ENCODE results near the gene CYB561D2.

DNA sequence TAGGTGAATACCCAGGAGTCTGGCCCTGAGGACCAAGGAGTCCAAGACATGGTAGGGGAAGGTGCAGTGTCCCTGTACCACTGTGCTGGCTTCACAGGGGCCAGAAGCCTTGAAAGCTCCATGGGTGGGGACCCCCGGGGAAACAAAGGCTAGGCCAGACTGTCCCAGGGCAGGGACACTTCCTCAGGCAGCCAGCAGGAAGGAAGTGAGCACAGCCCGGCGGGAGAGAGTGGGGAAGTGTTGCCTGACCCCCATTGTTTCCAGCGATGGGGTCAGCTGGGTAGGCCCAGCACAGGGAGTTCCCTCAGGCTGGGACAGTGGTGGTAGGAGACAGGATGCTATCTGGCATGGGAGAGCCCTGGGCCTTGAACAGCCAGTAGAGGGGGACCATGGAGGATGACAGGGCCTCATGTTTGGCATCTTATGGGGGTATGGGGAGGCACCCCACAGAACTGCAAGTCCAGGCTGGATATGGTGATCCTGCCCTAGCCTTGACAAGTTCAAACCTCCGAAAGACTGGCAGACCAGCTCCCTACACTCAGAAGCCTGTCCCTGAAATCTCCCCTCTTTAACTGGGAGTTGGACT lies 27.0 kb upstream of the CYB561D2 start:
- TF ChIP-seq EZH2phosphoT487 (IDR thresholded peaks at IDR 0.05; ENCODE audit: insufficient read depth, low read depth), result no peak
- no peak for TF ChIP-seq EZH2 (IDR thresholded peaks at IDR 0.05; ENCODE audit: insufficient read depth, poor library complexity, severe bottlenecking)
